ENCODE results near the gene TRIM46.

DNA sequence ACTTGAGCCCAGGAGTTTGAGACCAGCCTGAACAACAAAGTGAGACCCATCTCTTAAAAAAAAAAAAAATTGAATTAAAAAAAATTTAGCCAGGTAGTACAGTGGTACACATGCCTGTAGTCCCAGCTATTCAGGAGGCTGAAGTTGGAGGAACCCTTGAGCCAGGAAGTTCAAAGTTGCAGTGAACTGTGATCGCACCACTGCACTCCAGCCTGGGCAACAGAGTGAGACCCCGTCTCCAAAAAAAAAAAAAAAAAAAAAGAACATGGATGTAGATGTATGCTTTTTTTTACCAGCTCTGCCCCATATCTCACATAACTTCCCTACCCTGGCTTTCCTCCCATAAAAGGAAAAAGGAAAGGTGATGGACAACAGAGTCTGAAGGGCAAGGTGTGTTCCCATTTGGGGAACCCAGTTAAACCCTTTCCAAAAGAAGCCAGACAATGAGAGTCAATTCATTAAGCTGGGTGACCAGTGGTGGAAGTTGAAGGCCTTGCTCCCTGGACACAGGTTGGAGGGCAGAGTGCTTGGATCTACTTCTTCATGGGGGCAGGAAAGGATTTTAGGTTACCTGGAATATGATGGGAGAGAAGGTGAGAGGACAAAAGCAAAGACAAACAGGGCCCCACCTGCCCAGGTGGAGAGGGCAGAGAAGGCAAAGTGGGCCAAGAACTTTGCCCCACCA lies 3.4 kb upstream of the TRIM46 start:
- TF ChIP-seq POLR2A (IDR thresholded peaks at IDR 0.05) (no peak), CTCF (IDR thresholded peaks at IDR 0.05) (no peak)

Measured in prostate gland (tissue), 2 donors.